AG04450 (cell line): ENCODE measurements around the gene PLEKHA5. TPM values are rescaled to one million over a fixed set of nuclear protein-coding genes. Genes with fewer than 3 reads are reported as not detected.

Source experiments
- CTCF ChIA-PET: fragments of 300-600, 350-600 bp; formaldehyde crosslinking; extraction: SDS; loops from one replicate; lab custom pipeline; 2022; ENCODE audit warnings: antibody characterized with exemption, inconsistent platforms; lab: Charles Lee
- POLR2A ChIA-PET: fragments of 350-600 bp; formaldehyde crosslinking; extraction: SDS; loops from one replicate; lab custom pipeline; 2021; ENCODE audit warnings: antibody characterized with exemption, inconsistent platforms; lab: Yijun Ruan, JAX
- DNase-seq: peaks from one replicate; pipeline ENCODE4 v3.0.0-alpha.2; 2011; ENCODE audit warnings: low read depth, low spot score
- H3K27ac ChIP-seq: one replicate; pipeline ENCODE4 v1.5.1; 2012; ENCODE audit warnings: low read depth, low read length, control low read depth
- H3K27me3 ChIP-seq: one replicate; pipeline ENCODE4 v1.6.0; 2012; ENCODE audit warnings: low read length; ENCODE audit not compliant: control insufficient read depth, insufficient read depth
- H3K4me3 ChIP-seq: 2 replicates; pipeline ENCODE4 v1.5.1; 2011; ENCODE audit warnings: mild to moderate bottlenecking, low read depth, low read length, control low read depth
- H3K9me3 ChIP-seq: 2 replicates; pipeline ENCODE4 v1.5.1; 2012; ENCODE audit warnings: low read length; ENCODE audit not compliant: control insufficient read depth, insufficient read depth
- polyA plus RNA-seq: library from polyadenylated mRNA; depleted of rRNA; stranded (reverse); fragments of >200 nt; gene quantifications from 2 replicates; pipeline ENCODE4 v1.2.3, GENCODE V29; 2011
- TF ChIP-seq, protein P1 (sequence below): IDR thresholded peaks from 2 replicates; pipeline ENCODE4 v1.5.1; 2011; ENCODE audit warnings: low read depth, low read length, control low read depth, inconsistent platforms

PLEKHA5 gene
- polyA plus RNA-seq, 1 experiment, result 23.5 TPM

DNA sequence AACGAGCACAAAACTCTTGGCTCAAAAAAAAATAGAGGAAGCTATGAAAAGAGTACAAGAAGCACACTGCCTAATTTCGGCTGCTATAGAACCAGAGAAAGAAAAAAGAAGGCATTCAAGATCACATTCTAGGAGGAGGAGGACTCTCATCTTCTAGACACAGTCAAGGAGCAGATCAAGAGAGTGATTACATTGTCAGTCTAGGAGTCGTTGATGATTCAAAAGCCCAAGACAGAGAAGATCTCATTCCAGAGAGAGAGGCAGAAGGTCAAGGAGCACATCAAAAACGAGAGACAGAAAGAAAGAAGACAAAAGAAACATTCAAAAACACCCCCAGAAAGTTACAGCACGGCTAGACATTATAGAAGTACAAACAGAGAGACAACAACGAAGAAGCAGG lies 177.9 kb downstream of the PLEKHA5 start:
- Histone ChIP-seq H3K9me3 (peaks cover 5% of the 10 kb centered on the region), H3K27ac (no peak overlapping the region), H3K4me3 (no peak overlapping the region), H3K27me3 (no peaks in the 10 kb centered on the region)
- CTCF ChIA-PET, result no interaction called here
- no peak for DNase-seq
- POLR2A ChIA-PET, result no interaction called here
- TF ChIP-seq, protein P1, sequence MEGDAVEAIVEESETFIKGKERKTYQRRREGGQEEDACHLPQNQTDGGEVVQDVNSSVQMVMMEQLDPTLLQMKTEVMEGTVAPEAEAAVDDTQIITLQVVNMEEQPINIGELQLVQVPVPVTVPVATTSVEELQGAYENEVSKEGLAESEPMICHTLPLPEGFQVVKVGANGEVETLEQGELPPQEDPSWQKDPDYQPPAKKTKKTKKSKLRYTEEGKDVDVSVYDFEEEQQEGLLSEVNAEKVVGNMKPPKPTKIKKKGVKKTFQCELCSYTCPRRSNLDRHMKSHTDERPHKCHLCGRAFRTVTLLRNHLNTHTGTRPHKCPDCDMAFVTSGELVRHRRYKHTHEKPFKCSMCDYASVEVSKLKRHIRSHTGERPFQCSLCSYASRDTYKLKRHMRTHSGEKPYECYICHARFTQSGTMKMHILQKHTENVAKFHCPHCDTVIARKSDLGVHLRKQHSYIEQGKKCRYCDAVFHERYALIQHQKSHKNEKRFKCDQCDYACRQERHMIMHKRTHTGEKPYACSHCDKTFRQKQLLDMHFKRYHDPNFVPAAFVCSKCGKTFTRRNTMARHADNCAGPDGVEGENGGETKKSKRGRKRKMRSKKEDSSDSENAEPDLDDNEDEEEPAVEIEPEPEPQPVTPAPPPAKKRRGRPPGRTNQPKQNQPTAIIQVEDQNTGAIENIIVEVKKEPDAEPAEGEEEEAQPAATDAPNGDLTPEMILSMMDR, result no peak

DNA sequence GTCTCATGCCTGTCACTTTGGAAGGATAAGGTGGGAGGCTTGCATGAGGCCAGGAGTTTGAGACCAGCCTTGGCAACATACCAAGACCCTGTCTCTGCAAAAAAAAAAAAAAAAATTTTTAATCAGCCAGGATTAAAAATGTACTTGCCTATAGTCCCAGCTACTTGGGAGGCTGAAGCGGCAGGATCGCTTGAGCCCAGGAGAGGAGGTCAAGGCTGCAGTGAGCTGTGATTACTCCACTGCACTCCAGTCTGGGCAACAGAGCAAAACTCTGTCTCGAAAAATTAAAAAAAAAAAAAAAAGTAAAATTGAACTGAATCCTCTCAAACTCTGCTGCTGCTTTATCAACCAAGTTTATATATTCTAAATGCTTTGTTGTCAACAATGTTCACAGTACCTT lies 181.6 kb downstream of the PLEKHA5 start:
- CTCF ChIA-PET, result interaction anchor here (0.7 kb wide), 1 partner anchor 654 kb away, joined by 3 read pairs; no protein-coding TSS in a partner anchor
- H3K27me3 ChIP-seq, result no peaks in the 10 kb centered on the region
- H3K4me3 ChIP-seq, result no peak overlapping the region
- TF ChIP-seq, protein P1, result no peak
- peaks cover 4% of the 10 kb centered on the region for H3K9me3 ChIP-seq
- no peak for DNase-seq
- POLR2A ChIA-PET, result no interaction called here
- H3K27ac ChIP-seq, result no peak overlapping the region

DNA sequence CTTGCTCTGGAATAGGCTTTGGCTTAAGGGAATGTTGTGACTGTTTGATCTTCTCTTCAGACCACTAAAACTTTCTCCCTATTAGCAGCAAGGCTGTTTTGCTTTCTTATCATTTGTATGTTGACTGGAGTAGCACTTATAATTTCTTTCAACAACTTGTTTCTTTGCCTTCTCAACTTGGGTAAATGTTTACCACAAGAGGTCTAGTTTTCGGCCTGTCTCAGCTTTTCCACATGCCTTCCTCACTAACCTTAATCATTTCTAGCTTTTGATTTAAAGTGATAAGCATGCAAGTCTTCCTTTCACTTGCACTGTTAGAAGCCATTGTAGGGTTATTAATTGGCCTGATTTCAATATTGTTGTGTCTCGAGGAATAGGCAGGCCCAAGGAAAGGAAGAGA lies 183.1 kb downstream of the PLEKHA5 start:
- no peak for DNase-seq
- Histone ChIP-seq H3K4me3 (no peak overlapping the region), H3K27ac (no peak overlapping the region), H3K27me3 (no peaks in the 10 kb centered on the region), H3K9me3 (no peaks in the 10 kb centered on the region)
- ChIA-PET CTCF (interaction anchor here (1.3 kb wide), 1 partner anchor 24 kb away, joined by 3 read pairs; no protein-coding TSS in a partner anchor), POLR2A (no interaction called here)
- TF ChIP-seq, protein P1, result no peak

DNA sequence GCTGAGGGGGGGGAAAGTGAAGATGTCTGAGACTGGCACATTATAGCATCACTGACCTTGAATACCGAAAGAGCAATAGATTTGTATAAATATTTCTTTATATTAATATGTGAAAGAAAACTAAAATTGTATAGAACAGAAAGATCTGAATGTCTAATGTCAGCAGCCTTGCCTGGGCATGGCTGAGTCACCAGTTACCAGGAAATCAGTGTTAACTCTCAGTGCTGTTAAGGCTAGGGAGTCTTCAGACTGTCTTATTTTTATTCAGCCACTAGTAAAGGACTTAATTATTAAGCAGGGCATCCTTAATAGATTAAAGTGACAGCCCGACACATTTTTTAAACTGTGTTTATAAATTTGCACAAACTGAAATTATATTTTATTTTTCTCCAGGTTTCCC lies 186.9 kb downstream of the PLEKHA5 start:
- Histone ChIP-seq H3K9me3 (no peaks in the 10 kb centered on the region), H3K27me3 (no peaks in the 10 kb centered on the region), H3K4me3 (no peak overlapping the region), H3K27ac (no peak overlapping the region)
- CTCF ChIA-PET, result no interaction called here
- POLR2A ChIA-PET, result no interaction called here
- DNase-seq, result no peak
- TF ChIP-seq, protein P1, result no peak

DNA sequence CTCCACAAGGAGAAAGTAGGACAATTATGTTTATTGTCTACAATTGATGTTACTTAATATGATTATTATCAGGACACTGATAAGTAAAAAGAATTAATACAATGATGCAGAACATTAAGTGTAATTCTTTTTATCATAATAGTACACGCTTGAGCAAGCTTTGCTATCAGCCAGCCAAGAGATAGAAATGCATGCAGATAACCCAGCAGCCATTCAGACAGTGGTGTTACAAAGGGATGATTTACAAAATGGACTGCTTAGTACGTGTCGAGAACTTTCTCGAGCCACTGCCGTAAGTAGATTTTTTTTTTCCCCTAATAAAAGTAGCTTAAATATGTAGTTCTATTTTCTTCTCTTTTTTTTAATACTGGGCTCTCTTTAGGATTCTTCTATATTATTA lies 192.8 kb downstream of the PLEKHA5 start:
- CTCF ChIA-PET, result no interaction called here
- DNase-seq, result no peak
- POLR2A ChIA-PET, result interaction anchor here (0.6 kb wide), 1 partner anchor 22 kb away, joined by 4 read pairs; no protein-coding TSS in a partner anchor
- Histone ChIP-seq H3K9me3 (no peaks in the 10 kb centered on the region), H3K27me3 (no peaks in the 10 kb centered on the region), H3K27ac (no peak overlapping the region), H3K4me3 (no peak overlapping the region)
- TF ChIP-seq, protein P1, result no peak
